MV-4-11 (cell line): Measurements from ENCODE around the gene RNF25.

Experiments used
- DNase-seq: peaks from one replicate; lab custom pipeline; 2025; lab: John Stamatoyannopoulos, UW

The RNF25 gene

GRCh38 chr2:218680061-218680460 lies 8.3 kb upstream of the RNF25 start:
- DNase-seq, result no peak

DNA sequence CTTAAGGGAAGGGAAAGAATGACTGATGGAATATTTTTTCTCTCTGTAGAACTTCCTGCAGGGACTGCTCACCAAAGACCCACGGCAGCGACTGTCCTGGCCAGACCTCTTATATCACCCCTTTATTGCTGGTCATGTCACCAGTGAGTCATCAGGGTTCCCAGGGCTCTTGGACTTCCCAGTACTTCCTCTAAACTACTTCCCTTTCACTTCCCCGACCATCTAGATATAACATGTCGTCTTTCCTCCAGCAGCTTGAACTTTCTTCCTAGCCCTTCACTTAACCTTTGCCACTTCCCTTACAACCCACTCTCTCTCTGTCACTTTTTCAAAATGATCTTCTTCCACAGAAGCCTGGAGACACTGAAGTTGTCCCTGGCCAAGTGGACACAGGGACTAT lies 7.3 kb upstream of the RNF25 start:
- DNase-seq, result peak; percentile 73

DNA sequence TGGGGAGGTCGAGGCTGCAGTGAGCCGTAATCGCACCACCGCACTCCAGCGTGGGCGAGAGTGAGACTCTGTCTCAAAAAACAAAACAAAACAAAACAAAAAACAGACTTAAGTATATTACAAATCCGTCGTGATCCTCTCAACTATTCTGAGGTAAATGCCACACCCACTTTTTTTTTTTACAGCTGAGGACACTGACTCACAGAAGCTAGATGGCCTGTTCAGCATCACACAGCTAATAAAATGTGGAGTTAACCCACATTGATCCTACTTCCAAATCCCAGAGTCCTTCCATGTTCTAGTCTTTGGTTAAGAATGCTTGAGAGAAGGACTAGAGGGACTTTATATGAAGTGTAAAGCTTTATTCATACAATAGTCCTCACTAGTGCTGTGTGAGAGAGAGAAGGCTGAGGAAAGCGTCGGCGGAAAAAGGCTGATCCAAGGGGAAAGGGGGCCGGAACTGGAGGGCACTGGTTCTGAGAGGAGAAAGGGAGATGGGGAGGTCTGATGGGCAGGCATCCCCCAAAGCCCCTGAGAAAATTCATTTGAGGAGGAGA lies 627 bp downstream of the RNF25 start:
- DNase-seq, result no peak

- no peak for DNase-seq
Measured at GRCh38 chr2:218664653-218665052, 7.1 kb downstream of the RNF25 start.

- DNase-seq, result no peak
Measured at GRCh38 chr2:218663901-218664300, 7.9 kb downstream of the RNF25 start.

DNA sequence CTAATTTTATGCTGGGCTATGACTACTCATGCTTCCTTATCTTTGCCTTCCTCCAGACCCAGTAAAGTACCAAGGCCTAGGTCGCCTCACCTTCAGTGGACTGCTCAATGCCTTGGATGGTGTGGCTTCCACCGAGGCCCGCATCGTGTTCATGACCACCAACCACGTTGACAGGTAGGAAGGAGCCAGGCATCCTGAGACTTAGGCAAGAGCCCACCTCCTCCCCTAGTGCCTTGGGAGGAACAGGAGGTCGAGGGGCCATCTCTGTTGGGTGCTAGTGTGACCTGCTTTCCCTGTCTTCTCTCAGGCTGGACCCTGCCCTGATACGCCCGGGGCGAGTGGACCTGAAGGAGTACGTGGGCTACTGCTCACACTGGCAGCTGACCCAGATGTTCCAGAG lies 9.0 kb downstream of the RNF25 start:
- DNase-seq, result no peak

GRCh38 chr2:218662377-218662776 lies 9.4 kb downstream of the RNF25 start:
- DNase-seq, result no peak

GRCh38 chr2:218659988-218660358 lies 11.8 kb downstream of the RNF25 start:
- no peak for DNase-seq

DNA sequence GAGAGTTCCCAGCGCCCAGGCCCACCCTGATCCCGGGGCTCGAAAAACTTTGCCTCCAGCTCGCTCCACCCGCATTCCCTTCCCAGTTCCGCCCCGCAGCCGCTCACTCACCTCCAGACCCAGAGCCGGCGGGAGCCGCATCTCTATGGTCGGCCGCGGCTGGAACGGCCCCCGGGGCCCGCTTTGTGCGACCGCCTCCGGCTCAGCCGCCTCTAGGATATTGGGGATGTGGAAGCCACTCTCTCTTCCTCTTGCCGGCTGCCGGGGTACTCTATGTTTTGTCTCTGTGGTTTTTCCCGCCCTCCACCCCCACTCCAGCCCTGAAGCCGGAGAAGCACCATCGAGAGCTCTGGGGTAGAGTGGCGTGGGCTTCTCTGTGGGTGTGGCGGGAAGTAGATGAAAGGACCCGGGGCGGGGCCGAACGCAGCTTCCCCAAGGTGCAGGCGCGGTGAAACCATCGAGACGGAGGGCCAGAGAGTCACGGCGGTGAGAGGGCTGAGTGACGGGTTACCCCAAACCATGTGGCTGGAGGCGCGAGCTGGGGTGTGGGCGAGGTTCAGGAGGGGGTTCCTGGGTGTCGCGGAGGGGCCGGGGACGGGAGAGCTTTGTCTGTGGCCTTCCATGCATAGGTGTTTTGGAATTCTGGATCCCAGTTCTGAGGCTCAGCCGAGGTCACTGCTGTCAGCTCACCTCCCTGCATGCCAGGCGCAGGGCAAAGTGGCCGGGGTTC lies 12.4 kb downstream of the RNF25 start, which contains the start of the genes BCS1L and ZNF142:
BCS1L (plus strand) TSS at position 426 of the 730 bp plus-strand sequence. CDS start 1,305 bp downstream, outside the sequence.
ZNF142 (minus strand) TSS at position 366 of the 730 bp plus-strand sequence. CDS start 3,194 bp downstream, outside the sequence.
- peak; percentile 94 for DNase-seq

GRCh38 chr2:218658671-218659257 lies 13.0 kb downstream of the RNF25 start:
- DNase-seq, result peak; percentile 33

- DNase-seq, result no peak
Measured at GRCh38 chr2:218655751-218656150, 16.1 kb downstream of the RNF25 start.

- DNase-seq, result no peak
Measured at GRCh38 chr2:218648787-218649100, 23.1 kb downstream of the RNF25 start.

DNA sequence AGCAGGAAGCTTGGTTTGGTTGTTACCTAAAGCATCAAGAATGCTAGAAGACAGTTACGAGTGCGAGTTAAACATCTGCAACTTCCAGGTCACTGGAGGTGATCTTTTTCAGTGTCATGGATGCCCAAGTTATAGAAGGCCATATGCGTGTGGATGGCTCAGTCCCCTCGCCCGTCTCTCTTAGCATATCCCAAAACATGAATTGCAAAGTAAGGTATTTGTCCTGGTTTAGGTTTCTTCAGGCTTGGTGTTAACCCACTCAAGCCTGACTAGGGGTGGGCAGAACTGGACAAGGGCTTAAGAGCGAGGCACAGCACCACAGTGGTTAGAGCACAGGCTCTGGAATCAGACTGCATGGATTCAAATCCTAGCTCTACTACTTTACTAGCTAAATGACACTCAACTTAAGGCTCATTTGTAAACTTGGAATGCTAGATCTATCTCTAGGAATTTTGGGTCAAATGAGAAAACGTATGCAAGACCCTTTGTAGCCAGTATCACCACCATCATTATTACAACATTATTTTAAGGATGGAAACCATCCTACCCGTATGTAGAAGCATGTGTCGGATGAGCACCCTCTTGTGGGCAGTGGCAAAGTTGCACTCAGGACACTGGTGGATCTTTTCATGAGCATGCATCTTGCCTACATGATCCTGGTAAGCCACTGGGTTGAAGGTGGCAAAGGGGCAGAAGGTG lies 23.6 kb downstream of the RNF25 start:
- peak; percentile 60 for DNase-seq

GRCh38 chr2:218645126-218645525 lies 26.7 kb downstream of the RNF25 start:
- no peak for DNase-seq

DNA sequence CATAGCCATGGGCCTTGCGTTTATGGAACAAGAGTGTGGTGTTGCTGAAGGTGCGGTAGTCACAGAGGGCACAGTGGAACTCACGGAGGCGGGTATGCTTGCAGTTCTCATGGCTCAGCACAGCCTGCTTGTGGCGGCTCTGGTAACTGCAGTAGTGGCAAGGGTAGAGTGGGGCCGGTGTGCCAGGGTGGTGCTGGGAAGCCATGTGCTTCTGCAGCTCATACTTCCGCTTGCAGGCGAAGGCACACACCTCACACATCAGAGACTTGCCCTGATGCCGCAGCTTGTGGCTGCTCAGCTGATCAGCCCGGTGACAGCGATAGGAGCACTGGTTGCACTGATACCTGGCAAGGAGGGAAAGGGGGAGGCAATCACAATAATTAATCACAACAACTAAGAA lies 27.1 kb downstream of the RNF25 start:
- no peak for DNase-seq

GRCh38 chr2:218643751-218644310 lies 28.0 kb downstream of the RNF25 start:
- no peak for DNase-seq

GRCh38 chr2:218642786-218643185 lies 29.0 kb downstream of the RNF25 start:
- no peak for DNase-seq

- no peak for DNase-seq
Measured at GRCh38 chr2:218642121-218642656, 29.6 kb downstream of the RNF25 start.

GRCh38 chr2:218638372-218638771 lies 33.4 kb downstream of the RNF25 start:
- no peak for DNase-seq

- DNase-seq, result no peak
Measured at GRCh38 chr2:218635719-218636118, 36.1 kb downstream of the RNF25 start.

GRCh38 chr2:218631837-218632236 lies 40.0 kb downstream of the RNF25 start:
- DNase-seq, result no peak

- DNase-seq, result no peak
Measured at GRCh38 chr2:218627939-218628338, 43.9 kb downstream of the RNF25 start.
